Activated CD4-positive, alpha-beta T cell treated with anti-CD3 and anti-CD28 coated beads, Interleukin-2, amount 10 ng/mL, durations not matched to agents 24 days and 14 days (primary cell): ENCODE data around the gene TMEM39B. TPM values are rescaled to one million over a fixed set of nuclear protein-coding genes. Genes with fewer than 3 reads are reported as not detected.
A peak's percentile ranks its signal among the peaks of the same experiment; 100 is the strongest.

Experiments
- DNase-seq: peaks from one replicate; pipeline ENCODE4 v3.0.0; 2022
- H3K27ac Mint-ChIP-seq: one replicate; pipeline ENCODE4 v1.8.0; 2022; ENCODE audit warnings: mild to moderate bottlenecking, mixed read lengths
- H3K27me3 Mint-ChIP-seq: one replicate; pipeline ENCODE4 v1.8.0; 2022; ENCODE audit warnings: mixed read lengths
- H3K36me3 Mint-ChIP-seq: one replicate; pipeline ENCODE4 v1.8.0; 2022; ENCODE audit warnings: low read depth, mild to moderate bottlenecking, mixed read lengths
- H3K4me1 Mint-ChIP-seq: one replicate; pipeline ENCODE4 v1.8.0; 2021; ENCODE audit warnings: mixed read lengths
- H3K4me3 Mint-ChIP-seq: one replicate; pipeline ENCODE4 v1.8.0; 2022; ENCODE audit warnings: mild to moderate bottlenecking, moderate library complexity, mixed read lengths
- H3K9me3 Mint-ChIP-seq: one replicate; pipeline ENCODE4 v1.8.0; 2021; ENCODE audit warnings: mixed read lengths
- intact Hi-C: fragments of 100-400 bp; cut with micrococcal nuclease; formaldehyde crosslinking; loops from one replicate; pipeline ENCODE4 v1.15.1; 2023
- total RNA-seq: library from RNA; stranded (reverse); gene quantifications from 2 replicates; pipeline ENCODE4 v1.2.3, GENCODE V29; 2022

The TMEM39B gene
- total RNA-seq = 34.5 and 38.0 TPM in 2 replicates

DNA sequence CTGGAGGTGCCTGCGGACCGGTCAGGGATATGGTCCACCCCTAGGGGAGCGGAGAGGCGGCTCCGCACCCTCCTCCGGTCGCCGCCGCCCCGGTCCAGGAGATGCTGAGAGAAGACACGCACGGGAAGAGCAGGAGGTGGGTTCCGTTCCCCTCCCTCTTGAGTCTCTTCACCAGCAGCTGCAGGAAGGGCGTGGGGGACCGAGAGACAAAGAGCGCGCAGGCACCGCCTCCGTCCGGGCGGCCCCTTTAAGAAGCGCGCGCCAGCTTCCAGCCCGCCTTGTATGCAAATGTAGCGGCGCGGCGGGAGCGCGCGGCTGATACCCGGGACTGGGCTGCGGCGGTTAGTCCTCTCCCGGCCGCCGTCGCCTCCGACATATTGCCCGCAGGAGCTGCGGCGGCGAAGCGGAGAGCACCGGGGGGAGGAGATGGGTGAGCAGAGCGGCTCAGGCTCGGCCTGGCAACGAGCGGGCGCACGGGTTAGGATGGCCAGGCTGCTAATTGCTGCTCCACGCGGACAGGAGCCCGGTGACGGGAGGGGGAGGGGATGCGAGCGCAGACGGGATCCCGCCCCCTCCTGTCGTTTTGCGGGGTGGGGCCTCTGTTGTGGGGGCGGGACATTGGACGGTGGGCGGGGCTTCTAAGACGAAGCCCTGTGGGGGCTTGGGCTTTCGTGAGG, at the start of gene TMEM39B:
TMEM39B (plus strand) TSS at position 318 of the 677 bp plus-strand sequence; CDS start at position 427, 109 bp downstream.
- intact Hi-C loops = loop anchor here (1.0 to 10.0 kb wide), 5 partner anchors 36 to 265 kb away; partner anchors contain the start of genes KHDRBS1, KPNA6, LCK and MARCKSL1

DNA sequence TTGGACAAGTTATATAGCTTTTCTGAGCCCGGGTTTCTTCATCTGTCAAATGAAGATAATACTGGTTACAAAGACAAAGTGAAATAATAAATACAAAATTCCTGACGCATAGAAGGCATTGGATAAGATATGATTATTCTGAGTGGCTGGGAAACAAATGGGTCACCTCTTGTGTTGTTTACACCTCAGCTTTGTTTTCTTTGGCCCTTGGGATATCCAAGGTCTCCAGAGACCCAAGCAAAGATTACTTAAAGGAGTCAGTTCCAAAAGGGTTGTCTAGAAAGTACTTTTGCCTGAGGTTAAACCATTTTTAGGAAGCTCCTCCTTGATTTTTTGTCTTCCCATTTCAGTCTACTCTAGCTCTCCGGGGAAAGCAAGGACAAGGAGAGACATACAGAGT, 49.4 kb upstream of the TMEM39B start:
- DNase-seq = no peak
- Mint-ChIP-seq H3K4me1 (peaks cover 25% of the 10 kb centered on the region), H3K27ac (no peak overlapping the region), H3K27me3 (no peaks in the 10 kb centered on the region), H3K9me3 (no peaks in the 10 kb centered on the region), H3K4me3 (no peak overlapping the region), H3K36me3 (peaks cover 33% of the 10 kb centered on the region)
- intact Hi-C loops = no loop called here

More for the DNA sequence above, at the start of gene TMEM39B:
- no peaks in the 10 kb centered on the region for H3K9me3 Mint-ChIP-seq
- peak; percentile 98 for DNase-seq
- no peaks in the 10 kb centered on the region for H3K27me3 Mint-ChIP-seq
- peak within 1 kb of the TSS; percentile 92 for H3K4me3 Mint-ChIP-seq
- H3K36me3 Mint-ChIP-seq = peaks cover 16% of the 10 kb centered on the region
- peak within 1 kb of the TSS; percentile 96 for H3K27ac Mint-ChIP-seq
- H3K4me1 Mint-ChIP-seq = peaks cover 43% of the 10 kb centered on the region

DNA sequence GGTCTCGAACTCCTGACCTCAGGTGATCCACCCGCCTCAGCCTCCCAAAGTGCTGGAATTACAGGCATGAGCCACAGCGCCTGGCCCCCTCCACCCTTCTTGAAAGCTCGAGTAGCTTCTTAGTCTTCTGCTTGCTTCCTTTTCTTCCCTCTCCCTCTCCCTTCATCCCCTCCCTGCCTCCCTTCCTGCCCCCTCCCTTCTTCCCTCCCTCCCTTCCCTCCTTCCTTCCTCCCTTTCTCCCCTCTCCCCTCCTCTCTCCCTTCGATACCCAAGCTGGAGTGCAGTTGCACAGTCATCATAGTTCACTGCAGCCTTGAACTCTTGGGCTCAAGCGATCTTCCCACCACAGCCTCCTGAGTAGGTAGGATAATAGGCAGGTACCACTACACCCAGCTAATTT, 47.2 kb upstream of the TMEM39B start:
- no peaks in the 10 kb centered on the region for H3K27me3 Mint-ChIP-seq
- H3K36me3 Mint-ChIP-seq = peaks cover 43% of the 10 kb centered on the region

DNA sequence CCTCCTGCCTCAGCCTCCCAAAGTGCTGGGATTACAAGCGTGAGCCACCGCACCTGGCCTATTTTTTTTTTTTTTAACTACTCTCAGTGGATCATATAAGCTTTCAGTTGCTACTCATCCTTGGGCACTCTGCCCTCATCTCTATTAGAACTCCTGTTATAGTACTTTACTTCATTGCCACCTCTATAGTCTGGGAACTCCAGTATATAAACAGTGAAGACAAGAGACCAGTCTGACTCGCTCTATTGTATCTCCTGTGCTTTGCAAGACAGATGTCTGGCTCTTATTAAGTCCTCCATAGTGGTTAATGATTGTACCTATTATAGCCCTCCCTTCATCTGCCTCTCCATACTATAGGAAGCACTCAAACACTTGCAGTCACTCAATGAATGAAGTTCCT, 44.0 kb upstream of the TMEM39B start:
- H3K4me3 Mint-ChIP-seq = no peak overlapping the region
- H3K27me3 Mint-ChIP-seq = no peaks in the 10 kb centered on the region
- H3K4me1 Mint-ChIP-seq = peaks cover 37% of the 10 kb centered on the region
- H3K9me3 Mint-ChIP-seq = no peaks in the 10 kb centered on the region
- no peak for DNase-seq
- peaks cover 54% of the 10 kb centered on the region for H3K36me3 Mint-ChIP-seq
- H3K27ac Mint-ChIP-seq = no peak overlapping the region
- intact Hi-C loops = no loop called here

More for the DNA sequence above, 47.2 kb upstream of the TMEM39B start:
- Mint-ChIP-seq H3K9me3 (no peaks in the 10 kb centered on the region), H3K4me3 (no peak overlapping the region), H3K27ac (peak overlapping the region; percentile 58), H3K4me1 (peaks cover 27% of the 10 kb centered on the region)
- DNase-seq = no peak
- intact Hi-C loops = no loop called here

DNA sequence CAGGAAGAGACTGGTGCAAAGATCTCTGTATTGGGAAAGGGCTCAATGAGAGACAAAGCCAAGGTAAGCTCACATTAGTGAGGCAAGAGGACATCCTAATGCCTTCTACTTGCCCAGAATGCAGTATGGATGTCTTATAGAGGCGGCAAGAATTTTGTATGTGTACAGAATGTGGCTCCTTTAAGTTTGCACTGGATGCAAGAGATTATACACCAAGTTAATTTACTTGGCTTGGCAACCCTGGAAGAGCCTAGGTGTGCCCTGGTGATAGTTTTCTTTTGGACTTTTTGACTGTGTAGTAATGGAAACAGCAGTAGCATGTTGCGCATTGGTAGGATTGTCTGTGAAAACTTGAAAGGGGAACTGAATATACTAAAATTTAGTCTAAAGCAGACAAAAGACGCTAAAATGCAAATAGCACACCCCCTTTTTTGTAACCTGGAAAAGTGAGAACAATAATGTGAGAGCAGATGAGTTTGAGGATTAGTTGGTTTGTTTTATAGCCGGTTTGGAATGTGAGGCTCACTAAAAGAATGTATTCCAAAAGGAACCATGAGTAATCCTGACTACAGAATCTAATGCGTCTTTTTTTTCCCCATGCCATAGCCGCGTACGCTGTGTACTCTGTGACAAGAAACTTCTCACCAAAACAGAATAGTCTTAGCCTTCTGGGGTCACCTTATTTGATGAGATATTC, 41.0 kb upstream of the TMEM39B start:
- H3K4me1 Mint-ChIP-seq = peaks cover 38% of the 10 kb centered on the region
- H3K4me3 Mint-ChIP-seq = no peak overlapping the region
- no peaks in the 10 kb centered on the region for H3K27me3 Mint-ChIP-seq
- no peak for DNase-seq
- H3K36me3 Mint-ChIP-seq = peaks cover 59% of the 10 kb centered on the region
- H3K27ac Mint-ChIP-seq = peak overlapping the region; percentile 32
- intact Hi-C loops = no loop called here
- H3K9me3 Mint-ChIP-seq = no peaks in the 10 kb centered on the region

DNA sequence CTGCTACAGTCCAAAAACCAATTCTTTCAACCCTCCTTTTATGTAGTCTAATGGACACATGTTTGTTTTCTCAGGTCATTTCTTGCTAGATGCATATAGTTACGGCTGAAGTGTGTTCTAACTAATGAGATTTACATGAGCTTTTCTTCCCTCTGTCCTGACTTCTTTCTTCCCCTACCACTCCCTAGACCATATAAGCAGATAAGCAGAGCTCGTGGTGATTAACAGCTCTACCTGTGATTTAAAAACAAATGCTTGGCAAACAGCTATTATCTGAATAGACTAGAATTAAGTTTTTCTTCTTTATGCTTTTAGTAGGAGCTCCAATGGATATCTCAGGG, 40.5 kb upstream of the TMEM39B start:
- peaks cover 35% of the 10 kb centered on the region for H3K4me1 Mint-ChIP-seq
- H3K27me3 Mint-ChIP-seq = no peaks in the 10 kb centered on the region
- H3K4me3 Mint-ChIP-seq = no peak overlapping the region
- no peaks in the 10 kb centered on the region for H3K9me3 Mint-ChIP-seq
- peaks cover 60% of the 10 kb centered on the region for H3K36me3 Mint-ChIP-seq
- no peak for DNase-seq
- H3K27ac Mint-ChIP-seq = peak overlapping the region; percentile 23
- intact Hi-C loops = no loop called here

DNA sequence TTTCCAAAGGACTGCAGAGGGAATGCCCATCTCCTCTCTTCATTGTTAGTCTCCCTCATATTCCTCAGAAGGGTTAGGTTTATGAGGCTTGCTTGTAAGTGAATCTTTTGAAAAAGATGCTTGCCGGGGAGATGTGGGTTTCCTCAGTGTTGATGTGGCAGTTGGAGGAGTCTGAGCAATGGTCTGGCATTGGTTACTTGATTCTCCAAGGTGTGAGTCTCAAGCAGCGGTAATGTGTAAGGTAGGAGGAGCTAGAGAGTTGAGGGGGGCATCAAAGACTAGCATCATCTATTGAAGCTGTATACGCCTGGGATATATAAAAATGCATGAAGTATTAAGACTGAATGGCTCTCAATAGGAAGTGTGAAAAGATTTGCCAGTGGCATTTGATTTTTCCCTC, 37.6 kb upstream of the TMEM39B start:
- no peaks in the 10 kb centered on the region for H3K9me3 Mint-ChIP-seq
- no peak overlapping the region for H3K4me3 Mint-ChIP-seq
- no peaks in the 10 kb centered on the region for H3K27me3 Mint-ChIP-seq
- H3K36me3 Mint-ChIP-seq = peaks cover 70% of the 10 kb centered on the region
- H3K4me1 Mint-ChIP-seq = peaks cover 25% of the 10 kb centered on the region
- H3K27ac Mint-ChIP-seq = no peak overlapping the region
- intact Hi-C loops = no loop called here
- DNase-seq = no peak

DNA sequence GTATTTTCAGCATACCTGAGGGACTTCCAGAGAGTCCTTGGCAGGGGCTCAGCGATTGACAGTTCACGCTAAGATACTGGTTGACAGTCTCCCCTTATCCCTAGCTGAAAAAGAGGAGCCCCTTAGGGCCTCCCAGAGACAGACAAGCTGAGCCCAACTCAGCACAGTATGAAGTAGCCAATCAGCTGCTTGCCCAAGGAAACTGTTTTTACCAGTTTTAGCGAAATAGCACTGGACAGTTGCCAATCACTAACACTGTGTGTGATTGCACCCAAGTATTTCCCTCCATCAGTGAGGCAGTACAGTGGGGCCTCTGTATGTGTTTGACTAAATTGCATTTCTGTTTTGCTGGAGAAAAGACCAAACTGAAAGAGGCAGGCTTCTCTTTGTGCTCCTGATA, 32.0 kb upstream of the TMEM39B start:
- DNase-seq = no peak
- peaks cover 55% of the 10 kb centered on the region for H3K36me3 Mint-ChIP-seq
- H3K4me3 Mint-ChIP-seq = no peak overlapping the region

DNA sequence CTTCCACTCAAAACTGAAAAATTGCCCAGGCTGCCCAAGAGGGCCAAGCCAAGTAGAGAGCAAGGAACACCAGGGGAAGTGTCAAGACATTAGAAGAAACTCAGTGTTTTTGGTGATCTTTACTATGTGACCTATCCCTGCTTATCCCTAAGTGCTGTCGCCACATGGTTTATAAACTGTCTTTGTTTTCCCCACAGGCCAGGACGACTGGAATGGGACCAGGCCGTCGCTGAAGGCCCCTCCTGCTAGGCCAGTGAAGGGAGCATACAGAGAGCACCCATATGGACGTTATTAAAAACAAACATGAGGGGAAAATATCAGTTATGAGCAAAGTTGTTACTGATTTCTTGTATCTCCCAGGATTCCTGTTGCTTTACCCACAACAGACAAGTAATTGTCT, 30.4 kb upstream of the TMEM39B start:
- Mint-ChIP-seq H3K27me3 (no peaks in the 10 kb centered on the region), H3K4me1 (peaks cover 3% of the 10 kb centered on the region), H3K4me3 (no peak overlapping the region), H3K27ac (no peak overlapping the region), H3K36me3 (peaks cover 56% of the 10 kb centered on the region), H3K9me3 (no peaks in the 10 kb centered on the region)
- no peak for DNase-seq
- intact Hi-C loops = no loop called here

More for the DNA sequence above, 32.0 kb upstream of the TMEM39B start:
- Mint-ChIP-seq H3K4me1 (peaks cover 5% of the 10 kb centered on the region), H3K9me3 (no peaks in the 10 kb centered on the region), H3K27me3 (no peaks in the 10 kb centered on the region), H3K27ac (no peak overlapping the region)
- intact Hi-C loops = no loop called here

DNA sequence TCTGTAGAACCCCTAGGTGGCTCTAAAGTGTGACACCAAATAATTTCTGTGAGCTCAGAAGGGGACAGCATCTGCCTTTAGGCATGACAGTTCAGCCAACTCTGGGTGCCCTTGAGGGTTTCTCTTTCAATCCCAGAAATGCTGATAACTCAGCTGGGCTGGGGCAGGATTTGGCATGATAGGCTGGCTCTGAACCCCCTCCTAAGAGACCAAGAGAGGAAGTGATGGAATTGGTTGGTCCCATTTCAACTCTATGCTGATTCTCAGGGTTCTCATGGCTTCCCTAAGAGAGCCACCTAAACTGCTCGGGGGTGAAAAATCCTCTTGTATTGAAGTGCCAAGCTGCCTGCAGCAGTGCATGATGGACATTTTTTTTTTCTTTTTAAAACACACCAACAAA, 28.5 kb upstream of the TMEM39B start:
- Mint-ChIP-seq H3K4me1 (peaks cover 4% of the 10 kb centered on the region), H3K4me3 (no peak overlapping the region), H3K27ac (no peak overlapping the region), H3K9me3 (no peaks in the 10 kb centered on the region), H3K27me3 (no peaks in the 10 kb centered on the region), H3K36me3 (peaks cover 54% of the 10 kb centered on the region)
- no peak for DNase-seq
- intact Hi-C loops = no loop called here

DNA sequence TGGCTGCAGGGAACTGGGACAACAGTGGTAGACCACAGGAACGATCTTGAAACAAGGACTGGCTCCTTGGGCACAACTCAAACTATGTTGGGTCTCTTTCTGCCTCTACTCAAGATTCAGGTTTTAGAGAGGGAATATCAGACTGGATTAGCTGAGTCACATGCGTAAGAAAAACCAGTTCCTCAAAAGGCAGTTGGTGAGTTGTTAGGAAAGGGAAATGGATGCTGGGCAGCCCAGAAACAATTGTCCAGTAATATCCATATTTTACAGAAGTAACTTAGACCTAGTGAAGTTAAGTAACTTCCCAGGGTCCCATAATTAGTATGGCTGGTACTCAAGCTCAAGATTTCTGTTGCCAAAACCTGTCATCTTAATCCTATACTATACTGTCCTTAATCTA, 27.0 kb upstream of the TMEM39B start:
- Mint-ChIP-seq H3K4me3 (no peak overlapping the region), H3K36me3 (peaks cover 55% of the 10 kb centered on the region), H3K9me3 (no peaks in the 10 kb centered on the region), H3K4me1 (peaks cover 3% of the 10 kb centered on the region), H3K27me3 (no peaks in the 10 kb centered on the region), H3K27ac (no peak overlapping the region)
- no peak for DNase-seq
- intact Hi-C loops = no loop called here

DNA sequence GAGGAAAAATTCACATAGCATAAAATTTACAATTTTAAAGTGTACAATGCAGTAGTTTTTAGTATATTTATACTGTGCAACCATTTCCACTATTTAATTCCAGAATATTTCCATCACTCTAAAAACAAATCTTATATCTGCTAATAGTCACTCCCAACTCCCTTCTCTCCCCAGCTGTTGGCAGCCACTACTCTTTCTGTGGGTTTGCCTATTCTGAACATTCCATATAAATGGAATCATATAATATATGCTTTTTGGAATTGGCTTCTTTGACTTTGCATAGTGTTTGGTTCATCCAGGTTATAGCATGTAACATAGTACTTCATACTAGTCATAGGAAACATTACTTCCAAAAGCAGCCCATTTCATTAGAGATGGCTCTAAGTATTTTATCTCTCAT, 25.0 kb upstream of the TMEM39B start:
- Mint-ChIP-seq H3K4me1 (peaks cover 3% of the 10 kb centered on the region), H3K9me3 (no peaks in the 10 kb centered on the region), H3K36me3 (peaks cover 57% of the 10 kb centered on the region), H3K27me3 (no peaks in the 10 kb centered on the region), H3K4me3 (no peak overlapping the region), H3K27ac (no peak overlapping the region)
- intact Hi-C loops = no loop called here
- DNase-seq = no peak

DNA sequence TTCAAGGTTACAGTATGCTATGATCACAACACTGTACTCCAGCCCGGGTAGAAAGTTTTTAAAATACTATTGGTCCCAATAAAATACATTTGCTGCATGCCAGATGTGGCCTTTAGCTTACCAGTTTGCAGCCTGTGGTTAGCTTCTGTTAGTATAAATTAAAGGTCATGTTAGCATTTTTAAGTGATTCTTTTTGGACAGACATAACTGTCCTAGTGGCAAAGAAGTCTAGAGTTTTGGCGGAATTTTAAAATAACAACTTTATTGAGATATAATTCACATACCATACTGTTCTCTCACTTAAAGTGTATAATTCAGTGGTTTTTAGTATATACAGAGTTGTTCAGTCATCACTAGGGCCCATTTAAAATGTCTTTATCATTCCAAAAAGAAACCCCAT, 24.3 kb upstream of the TMEM39B start:
- H3K36me3 Mint-ChIP-seq = peaks cover 60% of the 10 kb centered on the region
- no peaks in the 10 kb centered on the region for H3K27me3 Mint-ChIP-seq
- peaks cover 3% of the 10 kb centered on the region for H3K4me1 Mint-ChIP-seq
- DNase-seq = no peak
- intact Hi-C loops = no loop called here
- H3K4me3 Mint-ChIP-seq = no peak overlapping the region
- peak overlapping the region; percentile 16 for H3K27ac Mint-ChIP-seq
- H3K9me3 Mint-ChIP-seq = no peaks in the 10 kb centered on the region

DNA sequence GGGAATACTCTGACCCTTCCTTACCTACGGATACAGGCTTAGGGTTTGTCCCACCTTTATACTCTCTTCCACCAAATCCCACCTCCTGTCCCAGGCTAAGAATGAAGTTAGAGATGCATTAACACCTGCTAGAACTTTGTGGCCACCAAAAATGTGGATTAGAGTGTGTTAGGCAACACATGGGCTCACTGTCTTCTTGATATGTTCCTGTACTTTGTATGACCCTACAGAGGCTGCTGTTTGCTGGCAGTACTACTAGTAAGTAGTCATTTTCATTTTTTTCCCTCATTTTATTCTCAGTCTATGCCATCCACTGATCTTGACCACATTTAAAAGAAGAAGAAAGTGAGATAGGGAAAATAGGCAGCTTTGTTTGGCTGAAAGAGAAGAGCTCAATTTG, 21.0 kb upstream of the TMEM39B start:
- peaks cover 3% of the 10 kb centered on the region for H3K4me1 Mint-ChIP-seq
- no peaks in the 10 kb centered on the region for H3K27me3 Mint-ChIP-seq
- H3K27ac Mint-ChIP-seq = no peak overlapping the region
- H3K36me3 Mint-ChIP-seq = peaks cover 59% of the 10 kb centered on the region
- H3K4me3 Mint-ChIP-seq = no peak overlapping the region
- no peak for DNase-seq
- no peaks in the 10 kb centered on the region for H3K9me3 Mint-ChIP-seq
- intact Hi-C loops = no loop called here
